ENCODE measurements around the gene CD7.

Gene CD7

DNA sequence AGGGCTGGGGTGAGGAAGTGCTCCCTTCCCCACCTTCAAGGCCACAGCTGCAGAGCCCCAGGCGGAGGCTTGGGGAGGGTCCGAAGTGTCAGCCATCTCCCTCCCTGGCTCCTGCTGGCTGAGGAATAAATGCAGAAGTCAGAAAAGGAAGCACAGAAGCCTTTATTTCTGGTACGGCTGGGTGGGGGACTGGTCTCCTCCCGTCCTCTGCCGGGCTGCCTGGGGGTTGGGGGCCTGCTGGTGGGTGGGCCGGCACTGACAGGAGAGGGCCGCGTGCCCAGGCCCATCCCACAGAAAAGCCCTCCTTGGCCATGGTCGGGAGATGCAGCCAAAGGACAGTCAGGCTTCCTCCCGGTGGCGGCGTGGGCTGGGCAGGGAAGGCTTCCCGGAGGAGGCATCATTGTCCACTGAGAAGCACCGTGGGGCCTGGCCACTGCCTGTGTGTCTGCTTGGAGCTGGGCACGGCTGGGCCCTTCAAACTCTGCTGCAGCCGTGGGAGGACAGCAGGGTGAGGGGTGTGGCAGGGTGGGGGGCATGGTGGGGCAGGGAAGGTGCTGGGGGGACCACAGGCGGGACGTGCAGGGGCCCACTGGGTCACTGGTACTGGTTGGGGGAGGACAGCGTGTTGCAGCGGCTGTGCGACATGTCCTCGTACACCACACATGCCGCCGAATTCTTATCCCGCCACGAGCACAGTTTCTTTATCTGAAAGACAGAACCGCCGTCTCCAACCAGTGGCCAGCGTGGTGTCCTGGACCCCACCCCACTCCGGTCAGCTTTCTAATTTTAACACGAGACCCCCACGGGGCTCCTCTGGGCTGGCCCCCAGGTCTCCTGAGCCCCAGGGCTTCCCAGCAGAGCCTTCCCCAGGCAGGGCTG, 2.4 kb downstream of the CD7 start:
- DNase-seq (ENCODE audit: low read depth in 2 of 2): no peak

- no peak for DNase-seq (ENCODE audit: low read depth in 2 of 2)
Observed at GRCh38 chr17:82314012-82314726, 3.2 kb downstream of the CD7 start.

GRCh38 chr17:82313195-82314011, 4.0 kb downstream of the CD7 start:
- DNase-seq (ENCODE audit: low read depth in 2 of 2): no peak

GRCh38 chr17:82311971-82312370, 5.4 kb downstream of the CD7 start:
- no peak for DNase-seq (ENCODE audit: low read depth in 2 of 2)

- no peak for DNase-seq (ENCODE audit: low read depth in 2 of 2)
Observed at GRCh38 chr17:82310877-82311276, 6.5 kb downstream of the CD7 start.

GRCh38 chr17:82309656-82310570, 7.5 kb downstream of the CD7 start:
- DNase-seq (ENCODE audit: low read depth in 2 of 2): no peak

DNA sequence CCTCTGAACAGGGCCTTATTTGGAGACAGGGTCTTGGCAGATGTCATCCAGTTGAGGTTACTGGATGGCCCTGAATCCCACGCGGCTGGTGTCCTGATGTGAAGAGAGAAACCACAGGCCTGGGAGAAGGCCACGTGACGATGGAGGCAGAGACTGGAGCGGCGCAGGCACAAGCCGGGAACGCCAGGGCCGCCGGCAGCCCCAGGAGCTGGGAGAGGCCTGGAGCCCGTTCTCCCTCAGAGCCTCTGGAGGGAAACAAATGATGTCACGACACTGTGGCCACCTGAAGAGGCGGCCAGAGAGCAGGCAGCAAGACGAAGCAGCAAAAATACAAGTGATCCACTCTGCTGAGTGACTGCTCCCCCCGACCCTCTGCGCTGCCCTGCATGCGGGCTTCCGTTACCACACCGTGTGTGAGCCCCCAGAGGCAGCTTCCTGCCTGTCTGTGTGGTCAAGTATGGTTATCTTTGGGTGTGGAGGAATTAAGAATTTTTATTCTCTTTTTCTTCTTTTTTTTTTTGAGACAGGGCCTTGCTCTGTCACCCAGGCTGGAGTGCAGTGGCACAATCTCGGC, 11.6 kb downstream of the CD7 start:
- no peak for DNase-seq (ENCODE audit: low read depth in 2 of 2)

DNA sequence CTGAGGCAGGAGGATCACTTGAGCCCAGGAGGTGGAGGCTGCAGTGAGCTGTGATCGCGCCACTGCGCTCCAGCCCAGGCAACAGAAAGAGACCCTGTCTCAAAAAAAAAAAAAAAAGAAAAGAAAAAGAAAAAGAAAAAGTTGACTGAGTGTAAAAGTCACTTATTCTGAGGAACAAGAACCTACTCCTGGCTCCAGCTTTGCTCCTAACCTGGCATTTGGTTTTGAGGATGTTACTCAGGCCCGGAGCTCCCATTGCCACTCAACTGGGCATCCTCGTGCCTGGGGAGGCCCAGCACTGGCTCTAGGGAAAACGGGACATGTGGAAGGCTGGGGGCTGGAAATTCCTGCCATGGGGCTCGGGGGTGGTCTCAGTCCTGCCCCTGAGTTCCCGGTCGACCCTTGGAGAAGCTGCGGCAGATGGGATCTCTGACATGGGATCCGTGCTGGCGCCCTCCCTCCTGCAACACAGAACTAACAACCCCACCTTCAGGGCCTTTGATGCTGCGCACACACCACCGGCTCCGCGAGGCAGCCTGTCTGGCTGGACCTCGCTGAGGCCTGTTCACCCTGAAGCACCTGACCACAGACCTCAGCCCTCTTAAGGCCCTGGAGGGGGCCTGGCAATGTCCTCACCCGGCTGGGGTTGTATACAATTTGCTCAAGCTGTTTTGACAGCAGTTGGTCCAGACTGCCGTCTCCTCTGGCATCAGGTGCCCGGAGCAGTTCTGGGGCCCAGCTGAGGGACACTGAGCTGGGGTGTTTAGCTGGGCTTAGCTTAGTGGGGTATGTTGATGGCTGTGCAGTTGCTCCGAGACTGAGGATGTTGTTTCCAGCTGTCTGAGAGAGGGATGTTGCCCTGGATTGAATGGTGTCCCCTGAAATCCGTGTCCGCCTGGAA, 12.3 kb downstream of the CD7 start:
- no peak for DNase-seq (ENCODE audit: low read depth in 2 of 2)

- DNase-seq (ENCODE audit: low read depth in 2 of 2): no peak
Observed at GRCh38 chr17:82303944-82304808, 13.2 kb downstream of the CD7 start.

DNA sequence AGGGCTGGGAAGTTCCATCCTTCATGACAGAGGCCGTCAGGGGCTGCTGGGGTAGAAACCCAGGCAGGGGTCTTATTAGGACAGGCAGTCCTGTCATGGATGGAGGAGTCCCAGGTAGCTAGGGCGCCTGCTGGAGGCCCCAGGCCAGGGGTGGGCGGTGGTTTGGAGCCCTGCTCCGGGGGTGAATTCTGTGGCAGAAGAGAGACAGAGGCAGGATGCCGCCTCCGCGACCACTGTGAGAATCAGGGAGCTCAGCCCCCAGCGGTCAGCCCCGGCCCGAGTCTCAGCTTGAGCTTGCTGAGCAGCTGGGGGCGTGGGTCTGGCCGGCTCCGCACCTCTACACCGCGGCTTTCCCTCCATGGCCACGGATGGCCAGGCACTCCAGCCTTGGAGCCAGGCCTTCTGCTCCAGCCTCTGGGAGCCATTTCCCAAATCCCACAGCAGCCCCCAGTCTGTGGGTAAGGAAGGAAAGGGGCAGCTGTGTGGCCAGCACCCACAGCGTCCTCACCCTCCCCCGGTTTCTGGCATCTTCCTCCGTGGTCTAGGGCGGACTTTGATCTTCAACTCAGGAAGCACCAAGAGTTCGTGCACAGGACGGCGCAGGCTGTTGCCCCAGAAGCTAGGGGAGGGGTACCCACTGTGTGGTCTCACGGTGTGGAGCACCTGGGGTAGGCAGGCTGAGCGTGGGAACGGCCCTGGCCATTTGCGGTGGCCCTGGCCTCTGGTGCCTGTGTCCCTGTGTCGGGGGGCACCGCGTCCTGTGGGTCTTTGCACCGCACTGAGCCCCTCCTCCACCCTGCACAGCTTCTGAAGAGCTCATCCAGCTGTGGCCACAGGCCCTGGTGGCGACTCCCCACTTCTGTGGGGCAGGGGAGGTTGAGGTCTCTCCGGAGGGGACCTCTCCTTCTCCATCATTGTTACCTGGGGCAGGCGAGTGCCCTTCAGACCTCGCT, 14.1 kb downstream of the CD7 start:
- no peak for DNase-seq (ENCODE audit: low read depth in 2 of 2)

- DNase-seq (ENCODE audit: low read depth in 2 of 2): no peak
Observed at GRCh38 chr17:82302568-82302963, 14.8 kb downstream of the CD7 start.

- peak in 1 of 2 donors; percentile 61 for DNase-seq (ENCODE audit: low read depth in 2 of 2)
Observed at GRCh38 chr17:82301916-82302567, 15.4 kb downstream of the CD7 start.

DNA sequence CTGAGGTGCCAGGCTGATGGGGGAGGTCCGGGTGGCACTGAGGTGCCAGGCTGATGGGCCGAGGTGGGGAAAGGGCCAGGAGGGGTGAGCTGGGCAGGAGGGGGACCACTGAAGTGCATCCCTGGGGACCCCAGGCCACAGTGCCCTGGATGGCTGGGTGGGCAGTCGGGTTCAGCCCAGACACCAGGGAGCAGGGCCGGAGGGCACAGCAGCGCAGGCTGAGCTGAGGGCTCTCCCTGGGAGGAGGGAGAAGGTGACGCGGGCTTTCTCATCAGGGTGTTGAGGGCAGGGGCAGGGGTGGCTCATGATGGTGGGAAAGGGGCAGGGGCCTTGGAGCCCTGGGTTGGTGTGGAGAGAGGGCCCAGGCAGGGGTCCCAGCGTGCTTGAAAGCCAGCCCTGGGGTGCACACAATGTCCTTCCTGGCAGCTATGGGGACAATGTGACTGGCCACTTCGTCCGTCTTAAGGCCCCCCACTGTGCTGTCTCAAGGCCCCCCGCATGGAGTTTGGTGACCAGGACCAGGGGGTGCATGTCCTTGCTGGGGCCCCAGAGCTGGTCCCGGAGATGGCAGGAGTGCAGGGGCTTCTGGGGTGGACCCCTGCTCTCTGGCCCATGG, 16.0 kb downstream of the CD7 start:
- no peak for DNase-seq (ENCODE audit: low read depth in 2 of 2)

DNA sequence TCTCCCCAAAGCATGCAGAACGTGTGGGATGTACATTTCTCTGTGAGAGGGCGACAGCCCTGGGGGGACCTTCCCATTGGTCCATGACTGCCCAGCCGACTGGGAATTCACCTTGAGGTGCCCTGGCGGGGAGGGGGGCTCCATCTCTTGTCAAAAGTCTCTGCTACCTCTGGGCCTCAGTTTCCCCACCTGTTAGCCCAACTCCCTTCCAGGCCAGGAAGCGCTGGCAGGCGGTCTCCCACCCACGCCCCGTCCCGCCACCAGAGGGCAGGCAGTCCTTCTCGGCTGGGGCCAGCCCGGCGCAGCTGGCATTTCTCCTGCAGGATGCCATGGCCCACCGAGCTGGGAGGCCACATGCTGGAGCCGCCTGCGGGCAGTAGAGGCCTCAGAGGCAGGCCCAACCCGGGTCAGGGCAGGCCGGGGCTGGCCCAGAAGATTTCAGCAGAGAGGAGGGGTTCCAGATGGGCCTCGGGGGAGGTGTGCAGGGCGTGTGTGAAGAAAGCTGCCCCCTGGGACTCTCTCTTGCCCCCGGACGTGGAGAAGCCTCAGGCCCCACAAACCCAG, 16.6 kb downstream of the CD7 start:
- peak in 1 of 2 donors; percentile 64 for DNase-seq (ENCODE audit: low read depth in 2 of 2)

GRCh38 chr17:82300228-82300627, 17.2 kb downstream of the CD7 start:
- DNase-seq (ENCODE audit: low read depth in 2 of 2): no peak

DNA sequence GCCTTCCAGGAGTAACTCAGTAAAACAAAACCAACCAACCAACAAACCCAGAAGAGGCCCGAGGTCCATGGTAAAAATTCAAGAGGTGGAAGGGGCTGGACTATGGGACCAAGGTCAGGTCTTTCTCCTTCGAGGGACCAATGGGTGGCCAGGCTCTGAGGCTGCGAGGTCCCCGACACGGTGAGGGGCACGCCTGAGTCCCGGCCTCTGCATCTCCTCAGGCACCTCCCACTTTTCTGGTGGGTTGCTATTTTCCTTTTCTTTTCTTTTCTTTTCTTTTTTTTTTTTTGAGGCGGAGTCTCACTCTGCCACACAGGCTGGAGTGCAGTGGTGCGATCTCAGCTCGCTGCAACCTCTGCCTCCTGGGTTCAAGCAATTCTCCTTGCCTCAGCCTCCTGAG, 18.0 kb downstream of the CD7 start:
- no peak for DNase-seq (ENCODE audit: low read depth in 2 of 2)

Measured in stimulated activated CD4-positive, alpha-beta T cell treated with anti-CD3 and anti-CD28 coated beads, Interleukin-4, amount 100 ng/mL, for 48 hours (primary cell).